SK-N-MC (cell line): Measurements from ENCODE around the gene NAA50.

Experiments used
- DNase-seq: peaks from one replicate; pipeline ENCODE4 v3.0.0-alpha.2; 2011; ENCODE audit warnings: low read depth, low spot score
- H3K27ac ChIP-seq: fragments of 200-600 bp; sonication (generic); 2 replicates; pipeline ENCODE4 v1.5.1; 2016; ENCODE audit warnings: mixed run types
- H3K36me3 ChIP-seq: fragments of 200-600 bp; sonication (generic); 2 replicates; pipeline ENCODE4 v1.6.1; 2017; ENCODE audit warnings: antibody characterized with exemption, low read length, mixed read lengths; ENCODE audit not compliant: insufficient read depth
- H3K4me3 ChIP-seq: fragments of 200-600 bp; sonication (generic); 2 replicates; pipeline ENCODE4 v1.5.1; 2016
- H3K9ac ChIP-seq: fragments of 200-600 bp; sonication (generic); 2 replicates; pipeline ENCODE4 v1.8.0; 2017; ENCODE audit warnings: mixed run types, mixed read lengths; ENCODE audit not compliant: insufficient read length
- H3K9me3 ChIP-seq: fragments of 200-600 bp; sonication (generic); 2 replicates; pipeline ENCODE4 v1.6.1; 2017; ENCODE audit warnings: low read depth, mild to moderate bottlenecking, antibody characterized with exemption, low read length, moderate library complexity, mixed read lengths
- EZH2 ChIP-seq: fragments of 200-600 bp; sonication (generic); IDR thresholded peaks from one replicate; pipeline ENCODE4 v1.6.1; 2017; ENCODE audit warnings: antibody characterized with exemption
- FOXP2 ChIP-seq: optimal IDR thresholded peaks from 2 replicates; pipeline ENCODE3; 2011; ENCODE audit warnings: mild to moderate bottlenecking, moderate library complexity; ENCODE audit not compliant: insufficient read depth; ENCODE audit errors: extremely low read length, control extremely low read depth
- POLR2AphosphoS5 ChIP-seq: IDR thresholded peaks from 2 replicates; pipeline ENCODE4 v1.6.1; 2012; ENCODE audit warnings: mild to moderate bottlenecking, low read depth, low read length, borderline replicate concordance

The NAA50 gene

GRCh38 chr3:113747283-113748046, 1.4 kb upstream of the NAA50 start:
- TF ChIP-seq POLR2AphosphoS5 (no peak), EZH2 (no peak), FOXP2 (no peak)
- no peaks in the 10 kb centered on the region for H3K9me3 ChIP-seq
- peak overlapping the region; percentile 99 for H3K9ac ChIP-seq
- H3K27ac ChIP-seq, result no peak overlapping the region
- H3K4me3 ChIP-seq, result peak overlapping the region; percentile 98
- H3K36me3 ChIP-seq, result peaks cover 10% of the 10 kb centered on the region; the same call in 1 of the 2 replicates
- no peak for DNase-seq

GRCh38 chr3:113746548-113747282, 666 bp upstream of the NAA50 start, which contains the start of gene ATP6V1A:
TSS of gene ATP6V1A (plus strand) at chr3:113747035. CDS start at chr3:113778754, 31,719 bp downstream.
- peak; percentile 61 for TF ChIP-seq POLR2AphosphoS5
- no peak for TF ChIP-seq FOXP2
- peak; percentile 87 for DNase-seq
- Histone ChIP-seq H3K9me3 (no peaks in the 10 kb centered on the region), H3K9ac (peak within 1 kb of the TSS; percentile 99), H3K27ac (peak within 1 kb of the TSS; percentile 100), H3K4me3 (peak within 1 kb of the TSS; percentile 98), H3K36me3 (peaks cover 10% of the 10 kb centered on the region; the same call in 1 of the 2 replicates)

- TF ChIP-seq EZH2 (no peak), FOXP2 (no peak), POLR2AphosphoS5 (peak; percentile 26; the same call in 1 of the 2 replicates)
These were observed 901 bp downstream of the NAA50 start for GRCh38 chr3:113744941-113745755.

GRCh38 chr3:113743006-113743630, 2.9 kb downstream of the NAA50 start:
- Histone ChIP-seq H3K27ac (peak overlapping the region; percentile 47; the same call in 1 of the 2 replicates), H3K36me3 (peaks cover 16% of the 10 kb centered on the region; the same call in 1 of the 2 replicates), H3K4me3 (peak overlapping the region; percentile 98), H3K9me3 (no peaks in the 10 kb centered on the region), H3K9ac (peak overlapping the region; percentile 99)
- DNase-seq, result no peak
- TF ChIP-seq EZH2 (no peak), POLR2AphosphoS5 (no peak), FOXP2 (no peak)

More at GRCh38 chr3:113744941-113745755, 901 bp downstream of the NAA50 start:
- no peaks in the 10 kb centered on the region for H3K9me3 ChIP-seq
- H3K9ac ChIP-seq, result peak overlapping the region; percentile 99
- H3K27ac ChIP-seq, result peak overlapping the region; percentile 100
- peak overlapping the region; percentile 98 for H3K4me3 ChIP-seq
- peak; percentile 68 for DNase-seq
- peaks cover 16% of the 10 kb centered on the region; the same call in 1 of the 2 replicates for H3K36me3 ChIP-seq

- Histone ChIP-seq H3K9ac (no peak overlapping the region), H3K9me3 (no peaks in the 10 kb centered on the region), H3K4me3 (no peak overlapping the region), H3K27ac (no peak overlapping the region), H3K36me3 (peaks cover 16% of the 10 kb centered on the region; the same call in 1 of the 2 replicates)
- TF ChIP-seq POLR2AphosphoS5 (no peak), FOXP2 (no peak), EZH2 (no peak)
- DNase-seq, result no peak
These were observed 4.4 kb downstream of the NAA50 start for GRCh38 chr3:113741620-113742019.

DNA sequence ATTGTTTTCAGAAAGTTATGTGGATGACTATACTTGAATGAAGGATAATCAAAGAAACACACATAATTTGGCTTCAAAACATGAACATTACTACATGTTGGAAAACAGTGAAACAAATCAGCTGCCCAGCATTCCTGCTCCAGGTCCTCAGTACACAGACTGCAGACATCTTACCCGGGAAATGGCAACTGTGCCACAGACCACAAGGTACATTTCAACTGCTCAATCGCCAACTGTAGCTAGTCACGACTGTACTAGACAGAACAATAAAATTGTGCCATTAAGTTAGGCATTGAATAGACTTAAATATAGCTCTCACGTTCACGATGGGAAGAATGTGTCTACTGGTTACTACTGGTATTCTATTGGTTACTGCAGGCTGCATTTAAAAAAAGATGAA, 5.0 kb downstream of the NAA50 start:
- H3K9me3 ChIP-seq, result no peaks in the 10 kb centered on the region
- H3K4me3 ChIP-seq, result no peak overlapping the region
- TF ChIP-seq POLR2AphosphoS5, result no peak
- no peak for TF ChIP-seq EZH2
- TF ChIP-seq FOXP2, result no peak
- no peak overlapping the region for H3K27ac ChIP-seq
- H3K36me3 ChIP-seq, result peaks cover 16% of the 10 kb centered on the region; the same call in 1 of the 2 replicates
- no peak for DNase-seq
- H3K9ac ChIP-seq, result no peak overlapping the region

GRCh38 chr3:113736548-113737089, 9.4 kb downstream of the NAA50 start:
- DNase-seq, result no peak
- Histone ChIP-seq H3K9ac (no peak overlapping the region), H3K4me3 (no peak overlapping the region), H3K27ac (no peak overlapping the region), H3K9me3 (no peaks in the 10 kb centered on the region), H3K36me3 (peaks cover 18% of the 10 kb centered on the region)
- TF ChIP-seq EZH2 (no peak), POLR2AphosphoS5 (no peak), FOXP2 (no peak)

GRCh38 chr3:113731694-113732093, 14.4 kb downstream of the NAA50 start:
- peaks cover 43% of the 10 kb centered on the region for H3K36me3 ChIP-seq
- no peak overlapping the region for H3K4me3 ChIP-seq
- H3K27ac ChIP-seq, result no peak overlapping the region
- TF ChIP-seq POLR2AphosphoS5, result no peak
- H3K9ac ChIP-seq, result no peak overlapping the region
- H3K9me3 ChIP-seq, result no peaks in the 10 kb centered on the region
- no peak for DNase-seq
